ENCODE results near the gene CHCHD4.

Gene CHCHD4

GRCh38 chr3:14150078-14150477 lies 25.4 kb upstream of the CHCHD4 start:
- no peak for DNase-seq (ENCODE audit: low read depth)

- DNase-seq (ENCODE audit: low read depth), result no peak
Observed at GRCh38 chr3:14148041-14148985, 23.6 kb upstream of the CHCHD4 start.

- no peak for DNase-seq (ENCODE audit: low read depth)
Observed at GRCh38 chr3:14147617-14148016, 22.9 kb upstream of the CHCHD4 start.

- no peak for DNase-seq (ENCODE audit: low read depth)
Observed at GRCh38 chr3:14147066-14147435, 22.4 kb upstream of the CHCHD4 start.

- DNase-seq (ENCODE audit: low read depth), result no peak
Observed at GRCh38 chr3:14146381-14147065, 21.9 kb upstream of the CHCHD4 start.

- no peak for DNase-seq (ENCODE audit: low read depth)
Observed at GRCh38 chr3:14145670-14146380, 21.2 kb upstream of the CHCHD4 start.

GRCh38 chr3:14145236-14145635 lies 20.6 kb upstream of the CHCHD4 start:
- no peak for DNase-seq (ENCODE audit: low read depth)

GRCh38 chr3:14144423-14145075 lies 19.9 kb upstream of the CHCHD4 start:
- DNase-seq (ENCODE audit: low read depth), result peak; percentile 46

GRCh38 chr3:14143271-14144225 lies 18.9 kb upstream of the CHCHD4 start:
- DNase-seq (ENCODE audit: low read depth), result no peak

GRCh38 chr3:14142567-14143270 lies 18.0 kb upstream of the CHCHD4 start:
- peak; percentile 26 for DNase-seq (ENCODE audit: low read depth)

GRCh38 chr3:14141602-14142341 lies 17.1 kb upstream of the CHCHD4 start:
- no peak for DNase-seq (ENCODE audit: low read depth)

GRCh38 chr3:14141144-14141543 lies 16.5 kb upstream of the CHCHD4 start:
- DNase-seq (ENCODE audit: low read depth), result no peak

GRCh38 chr3:14140668-14141067 lies 16.0 kb upstream of the CHCHD4 start:
- DNase-seq (ENCODE audit: low read depth), result no peak

GRCh38 chr3:14139771-14140170 lies 15.1 kb upstream of the CHCHD4 start:
- DNase-seq (ENCODE audit: low read depth), result no peak

- no peak for DNase-seq (ENCODE audit: low read depth)
Observed at GRCh38 chr3:14138878-14139655, 14.4 kb upstream of the CHCHD4 start.

- no peak for DNase-seq (ENCODE audit: low read depth)
Observed at GRCh38 chr3:14138109-14138877, 13.6 kb upstream of the CHCHD4 start.

GRCh38 chr3:14137445-14137844 lies 12.8 kb upstream of the CHCHD4 start:
- no peak for DNase-seq (ENCODE audit: low read depth)

GRCh38 chr3:14137004-14137403 lies 12.3 kb upstream of the CHCHD4 start:
- no peak for DNase-seq (ENCODE audit: low read depth)
